Esophagus squamous epithelium (tissue), 4 donors: ENCODE results near the gene EIF1AD.

Source experiments
- POLR2A ChIP-seq, 4 donors: fragments of 450-650 bp; IDR thresholded peaks; one replicate each; pipeline ENCODE4 v1.6.1; 2017; ENCODE audit warnings: antibody characterized with exemption in 4 of 4, mild to moderate bottlenecking in 4 of 4, moderate library complexity in 3 of 4
- TF ChIP-seq, protein P1 (sequence below), 6 experiments: fragments of 450-650 bp in 4 of 6; fragments of 200-600 bp in 2 of 6; sonication (generic) in 2 of 6; IDR thresholded peaks; one replicate each; pipeline ENCODE4 v1.5.1; 2016 to 2019; ENCODE audit warnings: antibody characterized with exemption in 6 of 6, mild to moderate bottlenecking in 4 of 6, moderate library complexity in 4 of 6

- no peak for TF ChIP-seq POLR2A (IDR thresholded peaks at IDR 0.05)
- TF ChIP-seq, protein P1, sequence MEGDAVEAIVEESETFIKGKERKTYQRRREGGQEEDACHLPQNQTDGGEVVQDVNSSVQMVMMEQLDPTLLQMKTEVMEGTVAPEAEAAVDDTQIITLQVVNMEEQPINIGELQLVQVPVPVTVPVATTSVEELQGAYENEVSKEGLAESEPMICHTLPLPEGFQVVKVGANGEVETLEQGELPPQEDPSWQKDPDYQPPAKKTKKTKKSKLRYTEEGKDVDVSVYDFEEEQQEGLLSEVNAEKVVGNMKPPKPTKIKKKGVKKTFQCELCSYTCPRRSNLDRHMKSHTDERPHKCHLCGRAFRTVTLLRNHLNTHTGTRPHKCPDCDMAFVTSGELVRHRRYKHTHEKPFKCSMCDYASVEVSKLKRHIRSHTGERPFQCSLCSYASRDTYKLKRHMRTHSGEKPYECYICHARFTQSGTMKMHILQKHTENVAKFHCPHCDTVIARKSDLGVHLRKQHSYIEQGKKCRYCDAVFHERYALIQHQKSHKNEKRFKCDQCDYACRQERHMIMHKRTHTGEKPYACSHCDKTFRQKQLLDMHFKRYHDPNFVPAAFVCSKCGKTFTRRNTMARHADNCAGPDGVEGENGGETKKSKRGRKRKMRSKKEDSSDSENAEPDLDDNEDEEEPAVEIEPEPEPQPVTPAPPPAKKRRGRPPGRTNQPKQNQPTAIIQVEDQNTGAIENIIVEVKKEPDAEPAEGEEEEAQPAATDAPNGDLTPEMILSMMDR (IDR thresholded peaks at IDR 0.05), result no peak
Observed at GRCh38 chr11:65987336-65987735, 14.6 kb downstream of the EIF1AD start.
